HL-60 (cell line): ENCODE measurements around the gene C14orf132.

Experiments used
- POLR2AphosphoS5 ChIP-seq: IDR thresholded peaks from 2 replicates; pipeline ENCODE4 v1.6.1; 2012; ENCODE audit warnings: low read depth
- SPI1 ChIP-seq: IDR thresholded peaks from 2 replicates; pipeline ENCODE4 v1.6.1; 2012; ENCODE audit warnings: low read depth, mild to moderate bottlenecking, borderline replicate concordance
- TF ChIP-seq, protein P1 (sequence below): IDR thresholded peaks from one replicate; pipeline ENCODE4 v1.5.1; 2011; ENCODE audit warnings: low read length, control low read depth, inconsistent platforms; ENCODE audit not compliant: insufficient read depth
- TF ChIP-seq, protein P2 (sequence below): IDR thresholded peaks from 2 replicates; pipeline ENCODE4 v1.6.1; 2012; ENCODE audit warnings: low read depth; ENCODE audit not compliant: insufficient replicate concordance

DNA sequence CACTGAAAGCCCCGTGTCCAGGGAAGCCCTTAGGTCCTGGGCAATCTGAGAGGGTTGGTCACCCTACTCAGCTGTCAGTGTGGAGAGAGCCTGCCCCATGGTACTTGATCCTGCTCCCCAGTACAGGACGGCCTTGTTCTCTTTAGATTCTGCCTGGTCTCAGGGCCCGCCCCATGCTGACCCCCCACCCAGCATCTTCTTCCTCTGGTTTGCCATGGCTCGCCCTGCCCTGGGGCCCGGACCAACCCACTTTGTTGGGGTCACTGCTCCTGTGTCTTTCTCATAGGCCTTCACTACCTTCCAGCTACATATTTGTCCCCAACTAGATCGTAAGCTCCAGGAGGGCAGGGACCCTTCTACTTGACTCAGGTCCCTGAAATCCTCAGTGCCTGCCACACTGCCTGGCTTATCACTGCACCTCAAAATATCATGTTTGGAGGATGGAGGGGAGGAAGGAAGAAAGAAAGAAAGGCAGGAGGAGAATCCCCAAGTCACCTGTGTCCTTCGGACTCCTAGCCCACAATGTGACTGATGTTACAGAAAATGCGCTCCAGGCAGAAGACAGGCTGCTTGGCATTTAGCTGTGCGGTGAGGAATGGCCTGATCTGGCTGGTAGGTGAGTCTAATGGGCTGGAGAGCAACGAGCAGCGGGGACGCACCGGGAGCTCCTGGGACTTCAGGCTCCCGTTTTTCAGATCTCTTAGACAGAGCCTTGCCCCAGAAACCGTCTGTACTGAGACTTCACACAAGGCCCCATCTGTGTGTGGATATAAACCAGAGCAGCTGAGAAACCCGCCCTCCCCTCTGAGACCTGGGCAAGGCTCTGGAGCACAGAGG, 66.1 kb downstream of the C14orf132 start:
- TF ChIP-seq, protein P1, sequence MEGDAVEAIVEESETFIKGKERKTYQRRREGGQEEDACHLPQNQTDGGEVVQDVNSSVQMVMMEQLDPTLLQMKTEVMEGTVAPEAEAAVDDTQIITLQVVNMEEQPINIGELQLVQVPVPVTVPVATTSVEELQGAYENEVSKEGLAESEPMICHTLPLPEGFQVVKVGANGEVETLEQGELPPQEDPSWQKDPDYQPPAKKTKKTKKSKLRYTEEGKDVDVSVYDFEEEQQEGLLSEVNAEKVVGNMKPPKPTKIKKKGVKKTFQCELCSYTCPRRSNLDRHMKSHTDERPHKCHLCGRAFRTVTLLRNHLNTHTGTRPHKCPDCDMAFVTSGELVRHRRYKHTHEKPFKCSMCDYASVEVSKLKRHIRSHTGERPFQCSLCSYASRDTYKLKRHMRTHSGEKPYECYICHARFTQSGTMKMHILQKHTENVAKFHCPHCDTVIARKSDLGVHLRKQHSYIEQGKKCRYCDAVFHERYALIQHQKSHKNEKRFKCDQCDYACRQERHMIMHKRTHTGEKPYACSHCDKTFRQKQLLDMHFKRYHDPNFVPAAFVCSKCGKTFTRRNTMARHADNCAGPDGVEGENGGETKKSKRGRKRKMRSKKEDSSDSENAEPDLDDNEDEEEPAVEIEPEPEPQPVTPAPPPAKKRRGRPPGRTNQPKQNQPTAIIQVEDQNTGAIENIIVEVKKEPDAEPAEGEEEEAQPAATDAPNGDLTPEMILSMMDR = no peak
- TF ChIP-seq POLR2AphosphoS5 = no peak
- no peak for TF ChIP-seq SPI1
- TF ChIP-seq, protein P2, sequence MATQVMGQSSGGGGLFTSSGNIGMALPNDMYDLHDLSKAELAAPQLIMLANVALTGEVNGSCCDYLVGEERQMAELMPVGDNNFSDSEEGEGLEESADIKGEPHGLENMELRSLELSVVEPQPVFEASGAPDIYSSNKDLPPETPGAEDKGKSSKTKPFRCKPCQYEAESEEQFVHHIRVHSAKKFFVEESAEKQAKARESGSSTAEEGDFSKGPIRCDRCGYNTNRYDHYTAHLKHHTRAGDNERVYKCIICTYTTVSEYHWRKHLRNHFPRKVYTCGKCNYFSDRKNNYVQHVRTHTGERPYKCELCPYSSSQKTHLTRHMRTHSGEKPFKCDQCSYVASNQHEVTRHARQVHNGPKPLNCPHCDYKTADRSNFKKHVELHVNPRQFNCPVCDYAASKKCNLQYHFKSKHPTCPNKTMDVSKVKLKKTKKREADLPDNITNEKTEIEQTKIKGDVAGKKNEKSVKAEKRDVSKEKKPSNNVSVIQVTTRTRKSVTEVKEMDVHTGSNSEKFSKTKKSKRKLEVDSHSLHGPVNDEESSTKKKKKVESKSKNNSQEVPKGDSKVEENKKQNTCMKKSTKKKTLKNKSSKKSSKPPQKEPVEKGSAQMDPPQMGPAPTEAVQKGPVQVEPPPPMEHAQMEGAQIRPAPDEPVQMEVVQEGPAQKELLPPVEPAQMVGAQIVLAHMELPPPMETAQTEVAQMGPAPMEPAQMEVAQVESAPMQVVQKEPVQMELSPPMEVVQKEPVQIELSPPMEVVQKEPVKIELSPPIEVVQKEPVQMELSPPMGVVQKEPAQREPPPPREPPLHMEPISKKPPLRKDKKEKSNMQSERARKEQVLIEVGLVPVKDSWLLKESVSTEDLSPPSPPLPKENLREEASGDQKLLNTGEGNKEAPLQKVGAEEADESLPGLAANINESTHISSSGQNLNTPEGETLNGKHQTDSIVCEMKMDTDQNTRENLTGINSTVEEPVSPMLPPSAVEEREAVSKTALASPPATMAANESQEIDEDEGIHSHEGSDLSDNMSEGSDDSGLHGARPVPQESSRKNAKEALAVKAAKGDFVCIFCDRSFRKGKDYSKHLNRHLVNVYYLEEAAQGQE = no peak
